ENCODE measurements around the gene TPRN.

TPRN gene

DNA sequence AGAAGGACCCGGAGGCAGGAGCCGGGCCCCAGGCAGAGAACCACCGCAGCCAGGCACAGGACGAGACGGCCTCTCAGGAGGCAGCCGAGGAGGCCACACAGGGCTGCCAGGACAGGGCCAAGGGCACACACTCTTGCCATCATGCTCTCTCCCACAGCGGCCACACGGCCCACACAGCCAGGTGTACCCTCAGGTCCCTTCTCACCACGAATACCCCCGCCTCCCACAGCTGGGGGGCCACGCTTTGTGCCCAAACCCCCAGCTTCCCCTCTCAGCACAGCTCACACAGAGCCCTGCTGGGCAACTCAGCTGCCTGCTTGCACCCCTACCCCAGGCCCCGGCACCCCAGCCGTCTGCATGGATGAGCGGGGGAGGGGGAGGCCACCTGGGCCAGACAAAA is 6.8 kb downstream of the TPRN start:
- no peak overlapping the region for H3K9ac ChIP-seq (ENCODE audit: low read length)
- H4K8ac ChIP-seq (ENCODE audit: low read depth, low read length): no peak overlapping the region
- no peak overlapping the region for H2BK120ac ChIP-seq (ENCODE audit: low read depth, low read length)
- no peak overlapping the region for H2AK5ac ChIP-seq (ENCODE audit: low read length)
- H3K18ac ChIP-seq (ENCODE audit: low read length): no peak overlapping the region
- H2BK5ac ChIP-seq (ENCODE audit: low read length): no peak overlapping the region
- H3K79me1 ChIP-seq (ENCODE audit: low read length): peaks cover 15% of the 10 kb centered on the region
- no peaks in the 10 kb centered on the region for H3K27me3 ChIP-seq (ENCODE audit: insufficient read depth, low read length, poor library complexity)
- no peak for DNase-seq
- no peak overlapping the region for H3K4me3 ChIP-seq (ENCODE audit: low read length)
- H2BK15ac ChIP-seq (replicated peaks; ENCODE audit: low read depth): no peak overlapping the region
- H3K23ac ChIP-seq (ENCODE audit: low read length): no peak overlapping the region
- no peaks in the 10 kb centered on the region for H3K36me3 ChIP-seq (ENCODE audit: control insufficient read depth, insufficient read depth, low read length)
- H3K27ac ChIP-seq (ENCODE audit: low read depth, low read length): no peak overlapping the region
- WGBS (ENCODE audit: extremely low coverage, insufficient coverage, low lambda C conversion rate): no CpG with 5 or more reads among the region's 14 CpGs
- H3K4me1 ChIP-seq (ENCODE audit: control insufficient read depth, low read depth, low read length): peaks cover 3% of the 10 kb centered on the region
- no peak overlapping the region for H3K4me2 ChIP-seq (ENCODE audit: low read length)
- no peak overlapping the region for H3K4ac ChIP-seq (ENCODE audit: low read depth, low read length)
- H3K79me2 ChIP-seq (ENCODE audit: control insufficient read depth, insufficient read depth, low read length): peaks cover 4% of the 10 kb centered on the region
- no peak overlapping the region for H4K5ac ChIP-seq (ENCODE audit: low read length)
- no peak overlapping the region for H3K56ac ChIP-seq (ENCODE audit: low read length)

DNA sequence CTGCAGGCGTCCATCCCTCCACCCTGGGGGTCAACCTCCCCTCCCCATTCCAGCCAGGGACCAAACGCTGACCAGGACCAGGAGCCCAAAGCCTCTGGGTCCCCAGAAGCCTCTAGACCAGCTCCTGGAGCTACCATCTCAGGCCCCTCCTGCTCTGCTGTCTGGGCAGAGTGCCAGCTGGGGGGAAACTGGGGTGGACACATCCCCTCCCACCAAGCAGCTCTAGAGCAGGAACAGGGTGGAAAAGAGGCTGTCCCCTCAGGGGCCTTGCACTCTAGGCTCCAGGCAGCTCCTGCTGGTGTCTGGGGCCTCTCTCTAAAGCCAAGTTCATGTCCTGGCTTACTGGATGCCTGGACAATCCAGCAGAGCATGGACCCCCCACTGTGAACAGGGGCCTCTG is 7.7 kb downstream of the TPRN start:
- Histone ChIP-seq H2BK15ac (replicated peaks; ENCODE audit: low read depth) (no peak overlapping the region), H2BK5ac (ENCODE audit: low read length) (no peak overlapping the region), H3K4me2 (ENCODE audit: low read length) (no peak overlapping the region), H4K8ac (ENCODE audit: low read depth, low read length) (no peak overlapping the region), H2BK120ac (ENCODE audit: low read depth, low read length) (no peak overlapping the region), H3K4me3 (ENCODE audit: low read length) (no peak overlapping the region), H4K5ac (ENCODE audit: low read length) (no peak overlapping the region), H3K56ac (ENCODE audit: low read length) (no peak overlapping the region), H2AK5ac (ENCODE audit: low read length) (no peak overlapping the region), H3K27ac (ENCODE audit: low read depth, low read length) (no peak overlapping the region), H3K27me3 (ENCODE audit: insufficient read depth, low read length, poor library complexity) (no peaks in the 10 kb centered on the region), H3K18ac (ENCODE audit: low read length) (no peak overlapping the region), H3K23ac (ENCODE audit: low read length) (no peak overlapping the region), H3K9ac (ENCODE audit: low read length) (no peak overlapping the region), H3K4ac (ENCODE audit: low read depth, low read length) (no peak overlapping the region), H3K36me3 (ENCODE audit: control insufficient read depth, insufficient read depth, low read length) (no peaks in the 10 kb centered on the region), H3K79me1 (ENCODE audit: low read length) (peaks cover 10% of the 10 kb centered on the region), H3K79me2 (ENCODE audit: control insufficient read depth, insufficient read depth, low read length) (peaks cover 4% of the 10 kb centered on the region), H3K4me1 (ENCODE audit: control insufficient read depth, low read depth, low read length) (peaks cover 3% of the 10 kb centered on the region)
- no peak for DNase-seq
- WGBS (ENCODE audit: extremely low coverage, insufficient coverage, low lambda C conversion rate): no CpG with 5 or more reads among the region's 2 CpGs

DNA sequence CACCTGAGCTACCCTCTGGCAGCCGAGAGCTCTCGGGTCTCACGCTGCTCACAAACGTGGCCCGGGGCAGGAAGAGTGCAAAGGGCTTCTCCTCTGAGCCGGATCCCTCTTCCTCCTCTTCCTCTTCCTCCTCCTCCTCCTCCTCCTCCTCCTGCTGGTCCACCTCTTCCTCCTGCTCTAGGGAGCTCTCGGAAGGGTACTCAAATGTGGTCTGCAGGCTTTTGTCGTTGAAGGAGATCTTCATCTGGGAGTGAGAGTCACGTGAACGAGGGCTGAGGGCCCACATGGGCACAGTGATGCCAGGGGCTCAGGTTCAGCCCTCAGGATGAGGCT is 8.1 kb downstream of the TPRN start:
- H2BK15ac ChIP-seq (replicated peaks; ENCODE audit: low read depth): no peak overlapping the region
- H2BK120ac ChIP-seq (ENCODE audit: low read depth, low read length): no peak overlapping the region
- H3K4me1 ChIP-seq (ENCODE audit: control insufficient read depth, low read depth, low read length): peaks cover 3% of the 10 kb centered on the region
- H3K79me1 ChIP-seq (ENCODE audit: low read length): peaks cover 13% of the 10 kb centered on the region
- no peak overlapping the region for H2BK5ac ChIP-seq (ENCODE audit: low read length)
- no CpG with 5 or more reads among the region's 10 CpGs for WGBS (ENCODE audit: extremely low coverage, insufficient coverage, low lambda C conversion rate)
- H3K27ac ChIP-seq (ENCODE audit: low read depth, low read length): no peak overlapping the region
- no peak overlapping the region for H3K4ac ChIP-seq (ENCODE audit: low read depth, low read length)
- no peak overlapping the region for H3K4me2 ChIP-seq (ENCODE audit: low read length)
- no peak overlapping the region for H3K18ac ChIP-seq (ENCODE audit: low read length)
- no peaks in the 10 kb centered on the region for H3K36me3 ChIP-seq (ENCODE audit: control insufficient read depth, insufficient read depth, low read length)
- no peak overlapping the region for H3K23ac ChIP-seq (ENCODE audit: low read length)
- no peak overlapping the region for H4K5ac ChIP-seq (ENCODE audit: low read length)
- no peaks in the 10 kb centered on the region for H3K27me3 ChIP-seq (ENCODE audit: insufficient read depth, low read length, poor library complexity)
- no peak overlapping the region for H4K8ac ChIP-seq (ENCODE audit: low read depth, low read length)
- H3K79me2 ChIP-seq (ENCODE audit: control insufficient read depth, insufficient read depth, low read length): peaks cover 7% of the 10 kb centered on the region
- H2AK5ac ChIP-seq (ENCODE audit: low read length): no peak overlapping the region
- H3K56ac ChIP-seq (ENCODE audit: low read length): no peak overlapping the region
- no peak for DNase-seq
- no peak overlapping the region for H3K9ac ChIP-seq (ENCODE audit: low read length)
- H3K4me3 ChIP-seq (ENCODE audit: low read length): no peak overlapping the region

DNA sequence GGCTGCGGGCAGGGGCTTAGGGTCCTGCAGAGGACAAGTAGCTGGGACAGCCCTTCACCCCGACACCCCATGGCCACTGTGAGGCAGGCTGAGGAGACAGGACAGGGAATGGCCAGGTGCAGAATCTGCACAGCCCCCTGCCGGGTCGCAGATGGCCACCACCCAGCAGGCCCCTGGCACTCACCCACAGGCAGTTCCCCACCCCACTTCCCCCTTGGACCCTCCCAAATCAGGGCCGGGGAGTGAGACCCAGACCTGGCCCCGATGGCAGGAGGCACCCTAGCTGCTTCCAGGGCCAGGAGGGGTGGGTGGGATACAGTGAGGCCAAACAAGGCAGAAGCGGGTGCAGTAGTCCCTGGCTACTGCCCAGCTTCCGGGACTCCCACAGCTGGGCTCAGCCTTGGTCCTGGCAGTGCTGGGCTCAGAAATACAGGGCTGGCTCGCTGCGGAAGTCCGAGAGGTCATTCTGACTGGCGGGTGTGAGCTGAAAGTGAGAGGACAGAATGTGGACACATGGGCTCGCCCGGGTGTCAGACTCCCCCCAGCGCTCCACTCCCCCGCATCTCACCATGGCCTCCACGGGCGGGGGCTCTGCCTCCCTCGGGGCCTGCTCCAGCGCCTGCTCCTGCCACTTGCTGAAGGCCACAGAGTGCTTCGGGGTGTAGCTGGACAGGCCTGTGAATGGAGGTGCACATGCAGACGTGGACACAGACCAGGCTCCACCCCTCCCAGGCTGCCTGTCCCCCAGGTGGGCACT is 8.7 kb downstream of the TPRN start:
- no peaks in the 10 kb centered on the region for H3K36me3 ChIP-seq (ENCODE audit: control insufficient read depth, insufficient read depth, low read length)
- no peak overlapping the region for H3K9ac ChIP-seq (ENCODE audit: low read length)
- no peak overlapping the region for H4K8ac ChIP-seq (ENCODE audit: low read depth, low read length)
- peaks cover 12% of the 10 kb centered on the region for H3K79me2 ChIP-seq (ENCODE audit: control insufficient read depth, insufficient read depth, low read length)
- DNase-seq: no peak
- H2BK120ac ChIP-seq (ENCODE audit: low read depth, low read length): no peak overlapping the region
- peaks cover 18% of the 10 kb centered on the region for H3K79me1 ChIP-seq (ENCODE audit: low read length)
- H3K27me3 ChIP-seq (ENCODE audit: insufficient read depth, low read length, poor library complexity): no peaks in the 10 kb centered on the region
- H3K4me1 ChIP-seq (ENCODE audit: control insufficient read depth, low read depth, low read length): peaks cover 3% of the 10 kb centered on the region
- no peak overlapping the region for H3K4me3 ChIP-seq (ENCODE audit: low read length)
- H2BK5ac ChIP-seq (ENCODE audit: low read length): no peak overlapping the region
- H3K4ac ChIP-seq (ENCODE audit: low read depth, low read length): no peak overlapping the region
- H3K4me2 ChIP-seq (ENCODE audit: low read length): no peak overlapping the region
- no peak overlapping the region for H3K27ac ChIP-seq (ENCODE audit: low read depth, low read length)
- no peak overlapping the region for H2BK15ac ChIP-seq (replicated peaks; ENCODE audit: low read depth)
- no peak overlapping the region for H3K23ac ChIP-seq (ENCODE audit: low read length)
- H3K56ac ChIP-seq (ENCODE audit: low read length): no peak overlapping the region
- no CpG with 5 or more reads among the region's 22 CpGs for WGBS (ENCODE audit: extremely low coverage, insufficient coverage, low lambda C conversion rate)
- H3K18ac ChIP-seq (ENCODE audit: low read length): no peak overlapping the region
- no peak overlapping the region for H4K5ac ChIP-seq (ENCODE audit: low read length)
- no peak overlapping the region for H2AK5ac ChIP-seq (ENCODE audit: low read length)

DNA sequence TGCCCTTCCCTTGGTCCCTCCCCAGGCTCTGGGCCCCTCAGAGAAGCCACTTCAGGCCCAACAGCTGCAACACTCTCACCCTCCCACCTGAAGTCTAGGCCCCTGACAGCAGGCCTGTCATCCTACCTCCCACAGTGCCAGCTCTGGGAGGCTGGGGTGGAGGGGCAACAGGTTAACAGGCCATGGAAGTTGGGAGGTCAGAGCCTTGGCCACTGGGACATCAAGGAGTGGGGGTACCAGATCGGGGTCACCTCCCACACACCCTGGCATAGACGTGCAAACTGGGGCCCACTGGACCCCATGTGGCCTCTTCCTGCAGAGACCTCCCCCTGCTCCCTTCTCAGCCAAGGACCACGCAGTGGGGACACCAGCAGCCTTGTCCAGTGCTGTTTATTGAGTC is 9.3 kb downstream of the TPRN start:
- Histone ChIP-seq H3K79me2 (ENCODE audit: control insufficient read depth, insufficient read depth, low read length) (peaks cover 16% of the 10 kb centered on the region), H2BK5ac (ENCODE audit: low read length) (no peak overlapping the region), H4K8ac (ENCODE audit: low read depth, low read length) (no peak overlapping the region), H3K27me3 (ENCODE audit: insufficient read depth, low read length, poor library complexity) (no peaks in the 10 kb centered on the region), H3K36me3 (ENCODE audit: control insufficient read depth, insufficient read depth, low read length) (no peaks in the 10 kb centered on the region), H2AK5ac (ENCODE audit: low read length) (no peak overlapping the region), H3K4ac (ENCODE audit: low read depth, low read length) (no peak overlapping the region), H4K5ac (ENCODE audit: low read length) (no peak overlapping the region), H3K56ac (ENCODE audit: low read length) (no peak overlapping the region), H3K4me3 (ENCODE audit: low read length) (no peak overlapping the region), H2BK120ac (ENCODE audit: low read depth, low read length) (no peak overlapping the region), H3K18ac (ENCODE audit: low read length) (no peak overlapping the region), H3K4me2 (ENCODE audit: low read length) (no peak overlapping the region), H3K79me1 (ENCODE audit: low read length) (peaks cover 19% of the 10 kb centered on the region), H2BK15ac (replicated peaks; ENCODE audit: low read depth) (no peak overlapping the region), H3K23ac (ENCODE audit: low read length) (no peak overlapping the region), H3K4me1 (ENCODE audit: control insufficient read depth, low read depth, low read length) (peaks cover 3% of the 10 kb centered on the region), H3K27ac (ENCODE audit: low read depth, low read length) (no peak overlapping the region), H3K9ac (ENCODE audit: low read length) (no peak overlapping the region)
- no CpG with 5 or more reads among the region's 3 CpGs for WGBS (ENCODE audit: extremely low coverage, insufficient coverage, low lambda C conversion rate)
- DNase-seq: no peak

DNA sequence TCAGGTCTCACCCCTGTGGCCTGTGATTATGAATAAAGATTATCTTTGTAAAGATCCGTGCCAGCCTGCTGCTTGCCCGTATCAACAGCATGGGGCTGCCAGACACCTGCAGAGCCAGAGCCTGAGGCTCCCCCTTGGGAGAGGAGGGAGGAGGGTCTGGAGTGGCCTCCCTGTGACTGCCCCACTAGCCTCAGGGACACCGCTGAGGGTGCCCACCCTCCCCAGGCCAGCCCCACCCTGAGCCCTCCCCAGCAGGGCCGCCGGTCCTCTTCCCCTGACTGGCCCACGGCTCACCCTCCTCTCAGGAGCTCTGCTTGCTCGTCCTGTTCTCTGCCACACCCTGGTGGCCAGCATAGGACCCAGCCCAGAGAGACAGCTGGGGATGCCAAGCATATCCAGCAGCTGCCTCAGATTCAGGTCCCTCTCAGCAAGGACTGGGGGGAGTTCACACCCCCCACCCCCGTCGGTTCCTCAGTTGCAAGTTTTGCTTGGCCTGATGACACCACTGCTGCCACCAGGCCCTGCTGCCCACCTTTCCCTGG is 10.2 kb downstream of the TPRN start:
- Histone ChIP-seq H4K5ac (ENCODE audit: low read length) (no peak overlapping the region), H3K4ac (ENCODE audit: low read depth, low read length) (no peak overlapping the region), H2BK5ac (ENCODE audit: low read length) (no peak overlapping the region), H2BK120ac (ENCODE audit: low read depth, low read length) (no peak overlapping the region), H2AK5ac (ENCODE audit: low read length) (no peak overlapping the region), H3K56ac (ENCODE audit: low read length) (no peak overlapping the region), H3K4me1 (ENCODE audit: control insufficient read depth, low read depth, low read length) (peaks cover 3% of the 10 kb centered on the region), H3K23ac (ENCODE audit: low read length) (no peak overlapping the region), H3K27me3 (ENCODE audit: insufficient read depth, low read length, poor library complexity) (no peaks in the 10 kb centered on the region), H2BK15ac (replicated peaks; ENCODE audit: low read depth) (no peak overlapping the region), H3K27ac (ENCODE audit: low read depth, low read length) (no peak overlapping the region), H3K79me2 (ENCODE audit: control insufficient read depth, insufficient read depth, low read length) (peaks cover 16% of the 10 kb centered on the region), H3K4me2 (ENCODE audit: low read length) (no peak overlapping the region), H3K18ac (ENCODE audit: low read length) (no peak overlapping the region), H3K9ac (ENCODE audit: low read length) (no peak overlapping the region), H3K4me3 (ENCODE audit: low read length) (no peak overlapping the region), H4K8ac (ENCODE audit: low read depth, low read length) (no peak overlapping the region), H3K36me3 (ENCODE audit: control insufficient read depth, insufficient read depth, low read length) (no peaks in the 10 kb centered on the region), H3K79me1 (ENCODE audit: low read length) (peaks cover 19% of the 10 kb centered on the region)
- no peak for DNase-seq
- no CpG with 5 or more reads among the region's 9 CpGs for WGBS (ENCODE audit: extremely low coverage, insufficient coverage, low lambda C conversion rate)

Measured in mesendoderm (in vitro differentiated cells).